Effector CD4-positive, alpha-beta T cell (primary cell): Measurements from ENCODE around the gene TUBB4B.
A peak's percentile ranks its signal among the peaks of the same experiment; 100 is the strongest.

Experiments used
- DNase-seq: peaks from one replicate; pipeline ENCODE4 v3.0.0-alpha.2; 2020
- total RNA-seq: gene quantifications from one replicate; lab custom pipeline; 2026; lab: John Stamatoyannopoulos, UW

TUBB4B gene
- total RNA-seq = 378 reads per million, percentile 97 among the genes with 10 or more reads in this experiment

DNA sequence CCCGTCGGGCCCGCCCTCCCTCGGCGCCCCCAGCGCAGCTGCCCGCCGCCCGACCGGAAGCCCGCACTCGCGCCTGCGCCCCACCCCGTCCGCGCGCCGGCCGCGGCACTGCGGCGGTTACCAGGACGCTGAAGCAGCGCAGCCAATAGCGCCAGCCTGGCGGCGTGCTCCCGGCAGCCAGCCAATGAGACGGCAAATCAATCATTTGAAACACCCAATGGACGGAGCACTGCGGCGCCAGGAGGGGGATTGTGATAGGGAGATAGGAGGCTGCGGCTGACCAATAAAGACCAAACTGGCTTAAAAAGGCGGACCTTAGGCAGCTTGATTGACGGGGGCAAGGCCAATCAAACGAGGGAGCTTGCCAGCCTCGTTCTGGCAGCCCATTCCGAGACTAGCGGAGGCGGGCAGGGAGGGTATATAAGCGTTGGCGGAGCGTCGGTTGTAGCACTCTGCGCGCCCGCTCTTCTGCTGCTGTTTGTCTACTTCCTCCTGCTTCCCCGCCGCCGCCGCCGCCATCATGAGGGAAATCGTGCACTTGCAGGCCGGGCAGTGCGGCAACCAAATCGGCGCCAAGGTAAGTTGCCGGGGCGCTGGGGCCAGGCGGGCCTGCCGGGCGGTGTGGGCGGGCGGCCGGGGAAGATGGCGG is at the start of gene TUBB4B:
Gene TUBB4B (plus strand): TSS at position 447 of the 649 bp plus-strand sequence. CDS start 74 bp downstream, at position 521.
- peak; percentile 96 for DNase-seq

DNA sequence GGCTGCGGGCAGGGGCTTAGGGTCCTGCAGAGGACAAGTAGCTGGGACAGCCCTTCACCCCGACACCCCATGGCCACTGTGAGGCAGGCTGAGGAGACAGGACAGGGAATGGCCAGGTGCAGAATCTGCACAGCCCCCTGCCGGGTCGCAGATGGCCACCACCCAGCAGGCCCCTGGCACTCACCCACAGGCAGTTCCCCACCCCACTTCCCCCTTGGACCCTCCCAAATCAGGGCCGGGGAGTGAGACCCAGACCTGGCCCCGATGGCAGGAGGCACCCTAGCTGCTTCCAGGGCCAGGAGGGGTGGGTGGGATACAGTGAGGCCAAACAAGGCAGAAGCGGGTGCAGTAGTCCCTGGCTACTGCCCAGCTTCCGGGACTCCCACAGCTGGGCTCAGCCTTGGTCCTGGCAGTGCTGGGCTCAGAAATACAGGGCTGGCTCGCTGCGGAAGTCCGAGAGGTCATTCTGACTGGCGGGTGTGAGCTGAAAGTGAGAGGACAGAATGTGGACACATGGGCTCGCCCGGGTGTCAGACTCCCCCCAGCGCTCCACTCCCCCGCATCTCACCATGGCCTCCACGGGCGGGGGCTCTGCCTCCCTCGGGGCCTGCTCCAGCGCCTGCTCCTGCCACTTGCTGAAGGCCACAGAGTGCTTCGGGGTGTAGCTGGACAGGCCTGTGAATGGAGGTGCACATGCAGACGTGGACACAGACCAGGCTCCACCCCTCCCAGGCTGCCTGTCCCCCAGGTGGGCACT is 49.2 kb upstream of the TUBB4B start:
- no peak for DNase-seq

DNA sequence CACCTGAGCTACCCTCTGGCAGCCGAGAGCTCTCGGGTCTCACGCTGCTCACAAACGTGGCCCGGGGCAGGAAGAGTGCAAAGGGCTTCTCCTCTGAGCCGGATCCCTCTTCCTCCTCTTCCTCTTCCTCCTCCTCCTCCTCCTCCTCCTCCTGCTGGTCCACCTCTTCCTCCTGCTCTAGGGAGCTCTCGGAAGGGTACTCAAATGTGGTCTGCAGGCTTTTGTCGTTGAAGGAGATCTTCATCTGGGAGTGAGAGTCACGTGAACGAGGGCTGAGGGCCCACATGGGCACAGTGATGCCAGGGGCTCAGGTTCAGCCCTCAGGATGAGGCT is 48.7 kb upstream of the TUBB4B start:
- no peak for DNase-seq

DNA sequence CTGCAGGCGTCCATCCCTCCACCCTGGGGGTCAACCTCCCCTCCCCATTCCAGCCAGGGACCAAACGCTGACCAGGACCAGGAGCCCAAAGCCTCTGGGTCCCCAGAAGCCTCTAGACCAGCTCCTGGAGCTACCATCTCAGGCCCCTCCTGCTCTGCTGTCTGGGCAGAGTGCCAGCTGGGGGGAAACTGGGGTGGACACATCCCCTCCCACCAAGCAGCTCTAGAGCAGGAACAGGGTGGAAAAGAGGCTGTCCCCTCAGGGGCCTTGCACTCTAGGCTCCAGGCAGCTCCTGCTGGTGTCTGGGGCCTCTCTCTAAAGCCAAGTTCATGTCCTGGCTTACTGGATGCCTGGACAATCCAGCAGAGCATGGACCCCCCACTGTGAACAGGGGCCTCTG is 48.2 kb upstream of the TUBB4B start:
- no peak for DNase-seq

DNA sequence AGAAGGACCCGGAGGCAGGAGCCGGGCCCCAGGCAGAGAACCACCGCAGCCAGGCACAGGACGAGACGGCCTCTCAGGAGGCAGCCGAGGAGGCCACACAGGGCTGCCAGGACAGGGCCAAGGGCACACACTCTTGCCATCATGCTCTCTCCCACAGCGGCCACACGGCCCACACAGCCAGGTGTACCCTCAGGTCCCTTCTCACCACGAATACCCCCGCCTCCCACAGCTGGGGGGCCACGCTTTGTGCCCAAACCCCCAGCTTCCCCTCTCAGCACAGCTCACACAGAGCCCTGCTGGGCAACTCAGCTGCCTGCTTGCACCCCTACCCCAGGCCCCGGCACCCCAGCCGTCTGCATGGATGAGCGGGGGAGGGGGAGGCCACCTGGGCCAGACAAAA is 47.3 kb upstream of the TUBB4B start:
- no peak for DNase-seq

DNA sequence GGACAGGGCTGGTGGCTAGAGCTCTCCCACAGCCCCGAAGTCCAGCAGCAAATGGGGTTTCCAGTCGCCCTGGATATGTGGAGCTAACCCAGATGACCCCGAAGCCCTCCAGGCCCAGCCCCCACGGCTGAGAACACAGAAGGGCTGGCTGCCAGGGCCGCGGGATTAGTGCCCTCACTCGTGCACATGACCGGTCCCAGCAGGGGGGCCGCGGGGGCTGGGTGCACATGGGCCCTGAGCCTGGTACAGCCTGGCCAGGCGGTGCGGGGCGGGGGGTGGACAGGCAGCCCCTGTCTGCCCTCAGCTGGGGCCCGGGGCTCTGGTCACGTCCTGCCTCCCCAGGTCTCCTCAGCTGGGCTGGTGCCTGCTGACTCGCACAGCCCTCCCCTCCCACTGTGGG is 46.7 kb upstream of the TUBB4B start:
- DNase-seq = no peak

DNA sequence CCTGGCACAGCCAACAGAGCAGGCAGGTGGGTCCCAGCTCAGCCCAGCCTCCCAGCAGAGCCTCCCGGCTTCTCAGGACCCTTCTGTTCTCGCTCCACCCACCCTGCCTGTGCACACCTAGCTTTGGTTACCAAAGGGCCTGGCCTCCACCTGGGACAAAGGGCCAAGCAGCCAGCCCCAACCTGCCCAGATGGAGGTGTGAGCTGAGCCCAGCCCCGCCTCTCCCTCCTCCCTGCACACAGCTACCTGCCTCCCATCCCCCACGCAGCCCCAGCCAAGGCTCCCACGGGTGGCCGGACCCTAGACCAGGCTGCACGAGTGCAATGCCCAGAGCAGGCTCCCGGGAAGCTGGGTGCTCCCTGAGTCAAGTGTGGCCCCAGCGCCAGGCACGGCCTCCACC is 46.2 kb upstream of the TUBB4B start:
- no peak for DNase-seq

DNA sequence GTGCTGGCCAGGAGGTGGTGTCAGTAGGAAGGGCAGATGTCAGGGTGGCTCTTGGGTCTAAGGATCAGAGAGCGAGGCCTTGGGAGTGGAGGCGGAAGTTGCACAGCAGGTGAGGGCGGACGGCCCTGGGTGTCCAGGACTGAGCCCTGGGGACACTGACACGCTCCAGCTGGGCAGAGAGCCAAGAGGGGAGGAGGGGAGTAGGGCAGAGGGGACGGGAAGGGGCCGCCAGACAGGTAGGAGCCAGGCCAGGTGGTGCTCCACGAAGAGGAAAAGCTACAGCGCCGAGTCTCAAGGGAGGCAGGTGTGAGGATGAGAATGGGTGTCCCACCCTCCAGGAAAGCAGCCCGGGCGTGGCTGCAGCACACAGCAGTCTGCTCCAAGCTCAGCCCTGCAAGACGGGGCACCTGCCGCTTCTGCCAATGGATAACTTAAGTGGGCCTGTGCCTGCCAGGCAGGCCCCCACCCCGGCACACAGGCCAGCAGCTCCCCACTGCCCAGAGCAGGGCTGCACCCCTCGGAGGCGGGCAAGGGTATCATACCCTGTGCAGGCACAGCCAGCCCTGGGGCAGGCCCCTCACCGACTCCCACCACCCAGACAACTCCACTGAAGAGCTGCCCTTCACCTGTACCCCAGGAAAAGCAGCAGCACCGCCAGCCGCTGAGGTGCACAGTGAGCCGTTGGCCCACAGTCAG is 45.4 kb upstream of the TUBB4B start:
- no peak for DNase-seq

DNA sequence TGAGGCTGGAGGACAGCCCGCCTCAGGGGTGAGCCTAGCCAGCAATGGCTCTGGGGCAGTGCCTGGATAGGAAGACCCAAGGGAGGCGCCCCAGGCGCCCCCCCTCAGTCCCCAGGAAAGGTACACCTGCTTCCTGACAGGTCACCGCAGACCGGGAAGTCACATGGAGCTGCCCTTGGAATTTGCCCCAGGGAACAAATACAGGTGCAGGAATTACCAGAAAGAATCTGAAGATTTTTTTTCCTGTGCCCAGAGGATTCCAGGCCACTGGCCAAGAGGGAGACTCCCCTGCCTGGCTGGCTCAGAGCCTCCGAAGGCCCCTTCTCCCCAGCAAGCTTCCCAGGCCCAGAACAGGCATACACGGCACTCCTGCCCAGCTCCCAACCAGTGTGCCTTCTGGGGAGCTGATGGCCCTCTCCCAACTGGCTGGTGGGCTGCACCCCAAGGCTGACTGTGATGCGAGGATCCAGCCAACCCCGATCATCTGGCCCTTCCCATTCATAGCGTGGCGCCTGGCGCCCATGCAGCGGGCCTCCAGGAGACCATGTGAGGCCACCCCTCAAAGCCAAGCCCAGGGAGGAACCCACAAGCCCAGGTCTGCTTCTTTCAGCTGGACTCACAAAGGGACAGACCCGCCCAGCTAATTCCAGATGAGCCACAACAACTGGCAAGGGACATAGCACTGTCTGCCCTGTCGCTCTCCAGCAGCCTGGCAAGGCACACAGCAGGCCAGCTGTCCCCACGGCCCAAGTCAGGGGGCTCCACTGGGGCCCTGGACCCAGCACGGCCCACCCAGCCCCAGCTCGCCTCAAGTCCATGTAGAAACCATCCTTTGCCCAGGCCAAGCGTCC is 42.8 kb upstream of the TUBB4B start:
- no peak for DNase-seq

DNA sequence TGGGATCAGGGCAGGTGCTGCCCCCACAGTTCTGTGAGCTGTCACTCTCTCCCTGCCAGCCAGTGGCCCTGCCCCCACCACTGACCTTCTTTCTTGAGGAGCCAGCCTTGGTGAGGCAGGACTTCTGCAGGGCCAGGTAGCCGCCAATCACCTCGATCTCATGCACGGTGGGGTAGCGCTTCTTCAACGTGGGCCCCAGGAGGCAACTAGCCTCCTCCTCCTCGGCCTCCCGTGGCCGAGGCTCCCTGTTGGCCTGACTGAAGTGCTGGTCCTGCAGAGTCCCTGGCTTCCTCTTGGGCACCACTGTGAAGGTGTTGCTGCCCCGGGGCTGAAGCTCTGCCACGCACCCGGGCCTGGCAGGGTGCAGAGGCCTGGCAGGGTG is 42.2 kb upstream of the TUBB4B start:
- no peak for DNase-seq

DNA sequence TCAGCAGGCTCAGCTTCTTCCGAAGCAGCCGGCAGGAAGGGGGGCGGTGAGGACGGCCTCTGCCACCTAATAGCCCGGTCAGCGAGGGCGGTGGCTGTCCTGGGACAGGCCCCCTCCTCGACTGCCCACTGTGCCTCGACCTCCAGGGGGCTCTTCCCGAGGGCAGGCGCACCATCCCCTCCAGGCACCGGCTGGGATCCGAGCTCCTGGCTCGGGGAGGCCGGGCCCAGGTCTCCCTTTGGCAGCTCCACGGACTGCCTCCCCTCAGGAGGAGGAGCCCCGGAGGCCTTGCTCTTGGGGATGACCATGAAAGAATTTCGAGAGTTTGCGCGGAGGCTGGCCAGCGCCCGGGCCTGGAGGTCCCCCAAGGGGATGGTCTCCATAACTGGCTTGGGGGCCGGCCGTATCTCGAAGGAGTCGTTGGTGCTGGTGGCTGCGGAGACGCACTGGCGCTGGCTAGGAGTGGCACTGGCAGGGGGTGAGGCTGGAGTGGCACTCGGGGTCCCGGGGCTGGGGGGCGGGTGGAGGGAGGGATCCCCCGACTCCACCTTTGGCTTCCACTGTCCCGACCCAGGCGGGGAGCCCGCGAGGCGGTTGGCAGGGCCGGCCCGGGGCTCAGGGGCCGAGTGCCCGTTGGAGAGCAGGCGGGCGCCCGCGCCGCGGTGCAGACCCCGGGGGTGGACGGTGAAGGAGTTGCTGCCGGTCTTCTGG is 41.5 kb upstream of the TUBB4B start:
- no peak for DNase-seq

DNA sequence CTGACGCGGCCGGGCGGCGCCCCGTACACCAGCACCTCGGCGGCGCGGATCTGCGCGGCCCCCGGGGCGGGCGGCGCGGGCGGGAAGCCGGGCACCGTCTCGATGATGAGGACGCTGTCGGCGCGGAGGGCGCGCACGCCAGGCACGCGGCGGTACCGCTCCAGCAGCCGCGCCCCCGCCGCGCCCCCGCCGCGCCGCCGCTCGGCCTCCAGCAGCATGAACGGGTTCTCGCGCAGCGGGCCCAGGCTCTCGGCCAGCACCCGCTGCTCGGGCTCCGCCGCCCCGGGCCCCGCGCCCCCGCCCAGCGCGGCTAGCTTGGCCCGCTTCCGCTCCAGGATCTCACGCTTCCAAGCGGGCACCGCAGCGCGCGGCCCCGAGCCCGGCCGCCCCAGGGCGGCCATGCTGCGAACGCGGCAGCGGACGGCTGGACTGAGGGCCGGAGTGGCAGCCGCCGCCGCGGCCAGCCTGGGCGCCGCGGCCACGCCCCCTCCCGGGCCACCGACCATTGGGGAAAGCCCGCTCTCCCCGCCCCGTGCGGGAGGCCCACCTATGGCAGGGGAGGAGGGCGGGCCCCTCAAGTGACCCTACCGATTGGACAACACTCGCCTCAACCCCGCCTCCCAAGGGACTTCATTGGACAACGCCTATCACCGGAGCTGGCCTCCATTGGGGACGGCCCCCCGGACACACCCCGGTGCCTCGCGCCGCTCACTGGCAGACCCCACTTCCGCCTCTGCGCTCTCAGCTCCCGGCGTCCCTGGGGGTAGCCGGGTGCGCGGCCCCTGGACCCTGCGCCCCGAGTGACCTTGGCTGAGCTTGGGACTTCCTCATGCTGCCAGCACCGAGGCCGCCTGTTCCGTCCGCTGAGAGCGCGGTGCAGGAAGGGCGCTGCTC is 40.5 kb upstream of the TUBB4B start, which contains the start of gene TPRN:
Gene TPRN (minus strand): TSS at position 431 of the 894 bp plus-strand sequence. CDS start 30 bp downstream, at position 401.
- peak; percentile 97 for DNase-seq

DNA sequence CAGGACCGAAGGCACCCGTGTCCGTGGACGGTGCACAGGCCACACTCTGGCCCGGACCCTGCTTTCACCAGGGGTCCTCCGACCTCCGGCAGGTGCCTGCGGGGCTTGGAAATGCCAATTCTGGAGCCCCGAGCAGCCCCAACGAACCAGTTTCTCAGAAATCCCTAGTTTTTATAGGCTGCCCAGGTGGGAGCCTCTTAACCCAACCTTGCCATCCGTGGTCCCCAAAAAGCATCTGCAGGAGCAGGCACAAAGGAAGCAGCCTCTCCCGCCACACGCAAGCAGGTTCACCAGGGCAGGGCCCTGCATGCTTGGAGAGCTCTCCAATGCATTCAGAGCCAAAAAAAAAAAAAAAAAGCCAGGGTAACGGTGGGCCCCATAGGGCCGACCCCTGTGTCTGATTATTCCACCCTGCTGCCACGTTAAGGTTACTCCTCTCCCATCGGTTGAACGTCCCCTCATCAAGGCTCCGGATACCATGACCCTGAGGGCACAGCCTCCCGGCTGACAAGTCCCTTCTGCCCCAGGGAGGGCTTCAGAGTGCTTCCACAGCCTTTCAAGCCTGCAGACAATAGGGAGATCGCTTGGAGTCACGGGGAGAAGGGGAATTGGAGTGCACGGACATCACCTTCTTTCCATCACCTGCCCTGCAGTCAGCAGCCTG is 39.8 kb upstream of the TUBB4B start:
- no peak for DNase-seq

DNA sequence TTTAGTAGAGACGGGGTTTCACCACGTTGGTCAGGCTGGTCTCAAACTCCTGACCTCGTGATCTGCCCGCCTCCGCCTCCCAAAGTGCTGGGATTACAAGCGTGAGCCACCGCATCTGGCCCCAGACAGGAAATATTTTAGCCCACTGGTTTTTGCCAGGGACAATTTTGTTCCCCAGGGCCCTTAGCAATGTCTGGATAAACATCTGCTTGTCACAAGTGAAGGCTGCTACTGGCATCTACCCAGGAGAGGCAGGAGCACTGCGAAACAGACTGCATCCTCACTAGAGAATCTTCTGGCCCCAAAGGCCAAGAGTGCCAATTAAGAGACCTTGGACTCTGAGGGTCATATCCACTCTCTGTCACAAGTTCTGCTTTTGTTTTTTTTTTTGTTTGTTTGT is 38.1 kb upstream of the TUBB4B start:
- DNase-seq = no peak

DNA sequence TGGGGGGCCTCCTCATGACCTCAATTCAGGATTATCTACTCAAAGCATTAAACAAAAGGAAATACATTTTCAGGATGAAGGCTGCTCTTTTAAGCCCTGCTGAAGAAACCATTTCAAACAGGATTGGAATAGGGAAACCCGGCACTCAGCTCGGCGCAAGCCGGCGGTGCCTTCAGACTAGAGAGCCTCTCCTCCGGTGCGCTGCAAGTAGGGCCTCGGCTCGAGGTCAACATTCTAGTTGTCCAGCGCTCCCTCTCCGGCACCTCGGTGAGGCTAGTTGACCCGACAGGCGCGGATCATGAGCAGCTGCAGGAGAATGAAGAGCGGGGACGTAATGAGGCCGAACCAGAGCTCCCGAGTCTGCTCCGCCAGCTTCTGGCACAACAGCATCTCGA is 36.4 kb upstream of the TUBB4B start:
- no peak for DNase-seq

DNA sequence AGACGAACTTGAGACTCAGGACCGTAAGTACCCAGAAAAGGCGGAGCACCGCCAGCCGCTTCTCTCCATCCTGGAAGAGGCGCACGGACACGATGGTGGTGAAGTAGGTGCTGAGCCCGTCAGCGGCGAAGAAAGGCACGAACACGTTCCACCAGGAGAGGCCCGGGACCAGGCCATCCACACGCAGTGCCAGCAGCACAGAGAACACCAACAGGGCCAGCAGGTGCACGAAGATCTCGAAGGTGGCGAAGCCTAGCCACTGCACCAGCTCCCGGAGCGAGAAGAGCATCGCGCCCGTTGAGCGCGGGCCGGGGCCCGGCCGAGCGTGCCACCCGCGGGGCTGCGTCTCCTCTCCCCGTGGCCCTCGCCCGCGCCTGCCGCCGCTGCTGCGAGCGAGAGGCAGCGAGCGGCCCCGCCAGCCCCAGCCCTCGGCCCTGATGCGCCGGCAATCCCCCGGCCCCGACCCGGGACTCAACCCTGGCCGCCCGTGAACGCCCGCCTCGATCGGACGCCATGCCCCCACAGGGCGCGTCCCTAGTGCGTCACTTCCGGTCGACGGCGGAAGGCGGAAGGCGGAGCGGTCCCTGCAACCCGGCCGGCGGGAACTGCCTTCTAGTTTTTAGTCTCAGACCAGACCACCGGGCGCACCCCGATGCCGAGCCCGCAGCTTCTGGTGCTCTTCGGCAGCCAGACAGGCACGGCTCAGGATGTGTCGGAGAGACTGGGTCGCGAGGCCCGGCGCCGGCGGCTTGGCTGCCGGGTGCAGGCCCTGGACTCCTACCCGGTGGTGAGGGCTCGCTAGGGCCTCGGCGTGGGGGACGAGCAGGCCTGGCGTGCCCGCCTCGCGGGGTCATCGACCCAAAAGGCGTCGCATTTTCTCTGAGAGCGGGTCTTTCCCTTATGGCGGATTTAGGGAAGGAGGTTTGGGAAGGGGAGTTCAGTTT is 35.7 kb upstream of the TUBB4B start, which contains the start of the genes NDOR1 and TMEM203:
Gene NDOR1 (plus strand): TSS at position 575 of the 944 bp plus-strand sequence. CDS start 78 bp downstream, at position 653.
Gene TMEM203 (minus strand): TSS at position 523 of the 944 bp plus-strand sequence. CDS start 234 bp downstream, at position 289.
- DNase-seq = peak; percentile 97

DNA sequence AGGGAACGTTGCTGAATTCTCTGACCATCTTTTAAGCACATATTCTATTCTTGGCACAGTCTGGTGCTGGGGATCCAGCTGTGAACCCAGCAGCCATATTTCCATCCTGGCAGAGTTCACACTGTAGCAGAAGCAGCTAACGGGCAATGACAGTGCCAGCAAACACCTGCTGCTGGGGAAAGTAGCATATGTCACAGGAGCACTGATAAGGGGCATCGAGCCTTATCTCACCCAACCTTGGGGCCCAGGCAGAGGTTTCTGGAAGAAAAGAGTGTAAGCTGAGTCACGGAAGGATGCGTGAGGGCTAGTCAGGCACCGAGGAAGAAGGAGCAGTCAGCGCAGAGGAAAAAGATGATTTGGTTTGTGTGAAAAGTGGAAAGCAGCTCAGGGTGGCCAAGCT is 34.5 kb upstream of the TUBB4B start:
- no peak for DNase-seq

DNA sequence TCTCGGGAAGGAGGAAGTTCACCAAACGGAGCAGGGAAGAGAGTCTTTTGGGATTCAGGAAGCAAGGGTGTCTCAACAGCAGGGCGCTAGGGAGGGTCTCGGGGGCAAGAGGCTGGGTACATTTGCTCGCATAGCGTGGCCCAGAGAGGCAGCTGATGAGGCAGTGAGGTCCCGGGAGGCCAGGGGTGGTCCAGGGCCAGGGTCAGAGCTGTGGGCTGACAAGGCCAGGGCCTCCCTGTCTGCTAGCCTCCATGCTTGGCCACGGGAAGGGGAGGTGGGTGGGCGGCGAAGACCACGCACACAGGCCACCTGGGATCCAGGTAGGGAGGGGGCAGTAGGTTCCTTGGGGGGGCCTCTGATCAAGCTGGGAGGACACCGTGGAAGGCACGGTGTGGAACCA is 29.6 kb upstream of the TUBB4B start:
- DNase-seq = no peak

DNA sequence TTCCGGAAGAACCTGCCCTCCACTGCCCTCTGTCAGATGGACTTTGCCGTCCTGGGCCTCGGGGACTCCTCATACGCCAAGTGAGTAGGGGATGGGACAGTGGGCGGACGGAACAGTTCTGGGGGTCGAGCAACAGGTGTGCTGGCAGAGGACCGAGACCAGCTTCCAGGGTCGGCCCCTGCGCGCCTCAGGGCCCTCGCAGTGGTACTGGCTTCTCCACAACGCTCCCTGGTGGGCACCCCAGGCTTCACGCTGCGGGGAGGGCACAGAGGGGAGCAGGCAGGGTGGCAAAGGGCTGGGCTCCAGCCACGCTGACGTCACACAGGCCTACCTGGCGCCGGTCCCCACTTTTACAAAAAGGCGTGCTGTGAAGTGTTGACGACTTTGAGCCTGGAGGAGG is 28.6 kb upstream of the TUBB4B start:
- DNase-seq = no peak
